Spleen (tissue), 7 donors: ENCODE measurements around the gene SETDB2.
A peak's percentile ranks its signal among the peaks of the same experiment; 100 is the strongest.

ENCODE experiments used
- POLR2A ChIP-seq, 3 donors: fragments of 450-650 bp; IDR thresholded peaks; one replicate each; pipeline ENCODE4 v1.5.1; 2017; ENCODE audit warnings: antibody characterized with exemption in 3 of 3, mild to moderate bottlenecking in 1 of 3
- TF ChIP-seq, protein P1 (sequence below), 11 experiments: fragments of 200-600 bp in 7 of 11; fragments of 450-650 bp in 4 of 11; sonication (generic) in 4 of 11; IDR thresholded peaks in 8 of 11; conservative IDR thresholded peaks in 3 of 11; 1 replicate in 7 of 11; 2 replicates in 4 of 11; pipeline versions ENCODE4 v1.4.0 to v1.8.0; 2016 to 2021; ENCODE audit warnings: antibody characterized with exemption in 11 of 11, inconsistent platforms in 4 of 11, mild to moderate bottlenecking in 1 of 11
- donor health status: DM: no; HTN: no; CAD: no; lungs with moderate emphysema.
- donor health status: DM: no; HTN: no; CAD: no.
- donor health status: DM: no; HTN: no; CAD: no.

GRCh38 chr13:49444524-49445395 lies 686 bp downstream of the SETDB2 start:
- TF ChIP-seq, protein P1, sequence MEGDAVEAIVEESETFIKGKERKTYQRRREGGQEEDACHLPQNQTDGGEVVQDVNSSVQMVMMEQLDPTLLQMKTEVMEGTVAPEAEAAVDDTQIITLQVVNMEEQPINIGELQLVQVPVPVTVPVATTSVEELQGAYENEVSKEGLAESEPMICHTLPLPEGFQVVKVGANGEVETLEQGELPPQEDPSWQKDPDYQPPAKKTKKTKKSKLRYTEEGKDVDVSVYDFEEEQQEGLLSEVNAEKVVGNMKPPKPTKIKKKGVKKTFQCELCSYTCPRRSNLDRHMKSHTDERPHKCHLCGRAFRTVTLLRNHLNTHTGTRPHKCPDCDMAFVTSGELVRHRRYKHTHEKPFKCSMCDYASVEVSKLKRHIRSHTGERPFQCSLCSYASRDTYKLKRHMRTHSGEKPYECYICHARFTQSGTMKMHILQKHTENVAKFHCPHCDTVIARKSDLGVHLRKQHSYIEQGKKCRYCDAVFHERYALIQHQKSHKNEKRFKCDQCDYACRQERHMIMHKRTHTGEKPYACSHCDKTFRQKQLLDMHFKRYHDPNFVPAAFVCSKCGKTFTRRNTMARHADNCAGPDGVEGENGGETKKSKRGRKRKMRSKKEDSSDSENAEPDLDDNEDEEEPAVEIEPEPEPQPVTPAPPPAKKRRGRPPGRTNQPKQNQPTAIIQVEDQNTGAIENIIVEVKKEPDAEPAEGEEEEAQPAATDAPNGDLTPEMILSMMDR (IDR thresholded peaks at IDR 0.05 in 8 of 11, conservative IDR thresholded peaks at IDR 0.05 in 3 of 11) = no peak
- TF ChIP-seq POLR2A (IDR thresholded peaks at IDR 0.05) = peak in 1 of 3 donors; percentile 34
